ENCODE data around the gene C16orf95.

Gene C16orf95

GRCh38 chr16:87311387-87311786 is 5.8 kb downstream of the C16orf95 start:
- DNase-seq: no peak

- no peak for DNase-seq
These were observed 6.6 kb downstream of the C16orf95 start for GRCh38 chr16:87310610-87311009.

DNA sequence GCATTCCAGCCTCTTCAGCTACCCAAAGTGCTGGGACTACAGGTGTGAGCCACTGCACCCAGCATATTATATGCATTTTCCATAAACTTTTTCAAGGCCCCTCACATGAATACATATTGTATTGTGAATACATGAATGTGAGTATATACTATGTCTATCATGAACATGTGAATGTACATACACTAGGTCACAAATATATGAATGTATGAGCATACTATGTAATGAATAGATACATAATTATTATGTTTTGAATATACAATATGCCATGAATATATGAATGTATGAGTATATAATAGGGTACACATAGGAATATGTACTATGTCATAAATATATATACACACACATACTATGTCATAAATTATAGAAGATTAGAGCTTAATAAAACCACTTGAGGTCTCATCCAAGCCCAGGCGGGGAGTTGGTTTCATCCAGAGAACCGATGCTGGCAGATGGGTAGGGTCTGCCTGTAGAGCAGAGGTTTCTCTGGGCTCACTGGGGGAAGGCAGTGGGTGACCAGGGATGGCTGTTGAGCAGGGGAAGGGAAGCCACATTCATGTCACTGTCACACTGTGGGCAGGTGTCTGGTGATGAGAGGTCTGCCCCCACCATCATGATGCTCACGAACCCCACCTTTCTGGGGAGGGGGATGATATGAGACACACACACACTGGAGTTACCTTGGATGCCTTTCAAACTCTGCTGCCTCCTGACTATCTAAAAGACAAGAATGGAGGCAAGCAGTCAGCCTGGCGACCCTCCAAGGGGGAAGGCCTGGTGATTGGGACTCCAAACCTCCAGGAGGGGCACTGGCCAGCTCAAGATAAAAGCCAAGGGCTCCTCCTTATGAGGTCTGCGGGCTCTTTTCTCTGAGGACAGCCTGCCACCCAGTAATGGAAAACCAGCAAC is 7.3 kb downstream of the C16orf95 start:
- no peak for DNase-seq

DNA sequence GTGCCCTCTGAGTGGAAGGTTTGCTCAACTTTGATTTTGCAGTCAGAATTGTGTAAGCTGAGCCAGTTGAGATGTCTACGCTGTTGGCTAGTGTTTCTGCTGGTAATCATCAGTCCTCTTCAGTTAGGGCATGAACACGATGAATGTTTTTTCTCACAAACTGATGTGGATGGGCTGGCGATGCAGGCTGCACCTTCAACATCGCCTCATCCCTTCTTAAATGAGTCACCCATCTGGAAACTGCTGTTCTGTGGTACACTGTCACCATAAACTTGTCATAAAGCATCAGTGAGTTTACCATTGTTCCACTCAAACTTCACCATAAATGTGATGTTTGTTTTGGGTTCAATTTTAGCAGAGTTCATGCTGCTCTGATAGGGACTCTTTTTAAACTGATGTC is 8.4 kb downstream of the C16orf95 start:
- no peak for DNase-seq

DNA sequence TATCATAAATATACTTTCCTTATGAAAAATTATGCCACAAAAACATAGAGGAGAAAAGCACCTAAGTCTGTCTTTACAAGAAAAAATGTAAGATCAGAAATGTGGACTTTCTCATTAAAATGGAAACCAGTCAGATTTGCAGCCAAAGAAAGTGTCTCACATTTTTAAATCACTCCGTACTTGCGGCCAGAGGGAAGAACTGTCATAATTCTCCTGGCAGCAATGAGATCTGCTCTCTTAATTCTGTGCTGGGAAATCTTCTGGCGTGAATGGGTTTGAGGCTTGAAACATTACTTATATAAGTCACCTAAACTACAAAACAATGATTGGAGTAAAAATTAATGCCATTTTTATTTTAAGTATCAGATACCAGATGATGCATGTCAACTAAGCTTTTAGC is 10.7 kb downstream of the C16orf95 start:
- no peak for DNase-seq

GRCh38 chr16:87305505-87306391 is 11.4 kb downstream of the C16orf95 start:
- no peak for DNase-seq

DNA sequence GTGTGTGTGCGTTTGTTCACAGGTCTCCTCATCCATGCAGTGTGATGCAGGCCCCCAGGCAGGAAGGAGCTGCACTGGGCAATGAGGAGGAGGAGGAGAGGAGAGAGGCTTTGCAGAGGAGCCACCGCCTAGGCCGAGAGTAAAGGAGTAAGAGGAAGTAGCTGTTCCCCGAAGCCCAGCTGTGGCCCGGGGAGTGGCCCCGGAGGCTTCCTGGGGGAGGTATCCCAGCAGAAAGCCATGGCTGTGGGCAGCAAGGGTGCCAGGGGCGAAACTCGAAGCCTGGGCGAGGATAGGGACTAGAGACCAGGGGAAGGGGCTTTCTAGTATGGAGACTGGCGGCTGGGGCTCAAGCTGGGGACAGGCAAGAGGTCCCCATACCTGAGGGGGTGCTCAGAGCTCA is 12.2 kb downstream of the C16orf95 start:
- no peak for DNase-seq

- DNase-seq: no peak
These were observed 13.2 kb downstream of the C16orf95 start for GRCh38 chr16:87303962-87304521.

DNA sequence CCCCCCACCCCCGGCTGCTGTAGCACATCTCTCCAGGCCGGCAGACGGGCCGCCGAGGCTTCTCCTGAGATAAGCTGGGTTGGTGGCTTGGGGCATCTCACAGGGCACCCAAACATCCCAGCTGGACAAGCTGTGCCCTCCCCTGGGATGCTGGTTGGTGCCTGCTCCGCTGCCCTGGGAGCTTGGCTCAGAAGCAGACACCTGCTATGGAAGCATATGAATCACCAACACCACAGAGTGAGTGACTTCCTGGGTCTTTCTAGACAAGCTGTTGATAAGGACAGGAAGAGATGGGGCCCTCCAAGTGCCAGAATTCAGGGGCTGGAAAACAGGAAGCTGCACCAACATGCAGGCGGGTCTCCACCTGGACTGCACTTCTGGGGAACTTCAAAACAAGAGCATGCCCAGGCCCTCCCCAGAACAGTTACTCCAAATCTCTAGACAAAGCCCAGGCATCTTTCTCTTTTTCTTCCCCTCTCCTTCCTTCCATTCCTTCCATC is 13.7 kb downstream of the C16orf95 start:
- DNase-seq: no peak

DNA sequence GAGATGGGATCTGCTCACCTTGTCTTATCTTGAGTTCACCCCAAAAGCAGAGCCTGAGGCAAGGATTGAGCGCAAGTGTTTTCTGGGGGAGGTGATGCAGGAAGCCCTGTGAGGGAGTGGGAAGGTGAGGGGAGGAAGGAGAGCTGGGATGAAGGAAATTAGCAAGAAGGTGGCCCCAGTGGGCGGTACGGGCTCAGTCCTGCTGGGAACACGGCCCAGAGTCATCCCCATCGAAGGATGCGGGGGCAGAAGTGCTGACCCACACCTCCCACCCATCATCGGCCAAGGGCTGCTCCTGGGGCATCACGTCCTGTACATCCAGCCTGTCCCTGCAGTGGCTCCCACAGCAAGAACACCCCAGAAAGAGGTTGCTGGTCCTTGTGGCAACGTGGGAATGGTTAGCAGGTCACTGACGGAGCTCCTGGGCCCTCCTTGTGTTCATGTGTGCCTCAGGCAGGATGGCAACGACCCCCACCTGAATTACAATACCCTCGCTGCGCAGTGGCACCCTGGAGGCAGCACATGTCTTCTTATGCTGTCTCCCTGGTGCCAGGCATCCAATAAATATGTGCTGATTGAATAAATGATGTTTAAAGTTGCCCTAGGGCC is 18.2 kb downstream of the C16orf95 start:
- DNase-seq: no peak

DNA sequence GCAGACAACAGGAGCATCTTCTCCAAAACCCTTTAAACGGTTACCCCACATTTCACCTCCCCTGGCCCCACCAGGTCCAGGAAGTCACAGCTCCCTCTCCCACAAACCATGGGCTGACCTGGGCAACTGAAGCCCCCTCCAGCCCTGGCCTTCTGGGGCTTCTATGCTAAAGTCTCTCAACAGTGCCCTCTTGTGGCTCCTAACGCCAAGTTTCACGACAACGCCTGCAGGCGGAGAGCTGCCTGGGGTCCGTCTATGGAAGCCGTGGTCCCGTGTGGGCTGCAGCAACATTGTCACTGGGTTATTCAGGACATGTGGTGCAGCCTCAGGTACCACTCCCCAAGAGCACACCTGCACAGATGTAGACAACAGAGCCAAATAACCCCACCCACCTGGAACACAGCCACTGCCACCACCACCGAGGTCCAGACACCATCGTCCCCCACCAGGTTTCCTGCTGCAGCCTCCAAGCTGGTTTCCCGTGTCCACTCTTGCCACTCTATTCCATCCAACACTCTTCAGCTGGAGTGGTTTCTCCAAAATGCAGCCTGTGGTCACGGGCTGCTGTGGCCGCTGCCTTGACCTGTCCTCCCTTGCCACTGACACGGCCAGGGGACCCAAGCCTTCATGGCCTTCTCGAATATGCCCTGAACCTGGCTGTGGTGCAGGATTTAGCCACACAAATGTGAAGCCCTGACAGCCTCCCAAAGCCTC is 19.1 kb downstream of the C16orf95 start:
- DNase-seq: peak; percentile 29

GRCh38 chr16:87297407-87297806 is 19.8 kb downstream of the C16orf95 start:
- DNase-seq: no peak

- no peak for DNase-seq
These were observed 21.3 kb downstream of the C16orf95 start for GRCh38 chr16:87295661-87296531.

- DNase-seq: no peak
These were observed 21.9 kb downstream of the C16orf95 start for GRCh38 chr16:87295259-87295658.

- no peak for DNase-seq
These were observed 23.2 kb downstream of the C16orf95 start for GRCh38 chr16:87293990-87294389.

- no peak for DNase-seq
These were observed 25.2 kb downstream of the C16orf95 start for GRCh38 chr16:87291944-87292343.

- DNase-seq: no peak
These were observed 28.3 kb downstream of the C16orf95 start for GRCh38 chr16:87288753-87289362.

GRCh38 chr16:87286839-87287626 is 30.2 kb downstream of the C16orf95 start:
- no peak for DNase-seq

GRCh38 chr16:87284183-87284582 is 33.0 kb downstream of the C16orf95 start:
- DNase-seq: no peak

All from CD4-positive, alpha-beta T cell treated with Interleukin-15 for 1 hour (primary cell).